GM12891 (cell line): Measurements from ENCODE around the gene SFMBT2.

Experiments used
- PAX5 ChIP-seq: IDR thresholded peaks from 2 replicates; pipeline ENCODE4 v1.6.1; 2011; ENCODE audit warnings: low read length, moderate library complexity, mild to moderate bottlenecking; ENCODE audit not compliant: insufficient read depth, severe bottlenecking
- POLR2A ChIP-seq: IDR thresholded peaks from 2 replicates; pipeline ENCODE4 v1.6.1; 2011; ENCODE audit warnings: low read depth, low read length, control low read depth
- POLR2AphosphoS5 ChIP-seq: IDR thresholded peaks from 2 replicates; pipeline ENCODE4 v1.6.1; 2011; ENCODE audit warnings: low read depth, low read length, control low read depth
- POU2F2 ChIP-seq: IDR thresholded peaks from 2 replicates; pipeline ENCODE4 v1.6.1; 2011; ENCODE audit warnings: low read depth, mild to moderate bottlenecking, control low read depth, low read length, moderate library complexity
- SPI1 ChIP-seq: IDR thresholded peaks from 2 replicates; pipeline ENCODE4 v1.6.1; 2011; ENCODE audit warnings: low read depth, low read length, control low read depth
- TAF1 ChIP-seq: IDR thresholded peaks from 2 replicates; pipeline ENCODE4 v1.6.1; 2011; ENCODE audit warnings: low read depth, low read length, control low read depth

DNA sequence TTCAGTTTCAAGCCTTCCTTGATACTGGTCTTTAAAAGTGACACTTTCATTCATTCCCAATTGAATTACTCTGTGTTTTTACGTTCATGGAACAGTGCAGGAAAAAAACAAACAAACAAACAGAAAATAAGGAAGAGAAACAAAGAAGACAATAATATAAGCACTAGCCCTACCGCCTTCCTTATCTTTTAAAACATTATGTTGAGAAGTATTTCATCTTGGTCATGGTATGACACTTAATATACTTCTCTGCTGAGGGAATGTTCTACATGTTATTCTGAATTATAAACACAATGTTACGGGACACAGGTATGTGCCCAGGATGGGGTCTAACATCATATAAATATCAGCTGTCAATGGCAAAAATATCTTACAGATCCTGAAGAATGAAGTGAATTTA, 176.7 kb downstream of the SFMBT2 start:
- no peak for TF ChIP-seq POLR2A
- no peak for TF ChIP-seq POLR2AphosphoS5
- TF ChIP-seq PAX5 = no peak
- TF ChIP-seq POU2F2 = no peak
- no peak for TF ChIP-seq SPI1
- TF ChIP-seq TAF1 = no peak
